ENCODE results near the gene FGF4. TPM values are rescaled to one million over a fixed set of nuclear protein-coding genes. Genes with fewer than 3 reads are reported as not detected.

FGF4 gene
- total RNA-seq, 1 experiment from 2014 or later: not detected

- Histone ChIP-seq H2AFZ (ENCODE audit: low read depth, low read length, poor library complexity, severe bottlenecking) (peak overlapping the region; percentile 7), H4K20me1 (ENCODE audit: insufficient read depth) (no peaks in the 10 kb centered on the region), H3K9ac (ENCODE audit: low read length) (no peak overlapping the region), H3K9me3 (ENCODE audit: control insufficient read depth in 1 of 2, insufficient read depth in 1 of 2, low read depth in 1 of 2, low read length in 2 of 2) (no peaks in the 10 kb centered on the region), H3K9me2 (ENCODE audit: insufficient read depth) (no peaks in the 10 kb centered on the region), H3K27me3 (ENCODE audit: insufficient read depth, low read length) (no peaks in the 10 kb centered on the region), H3K79me2 (ENCODE audit: insufficient read depth, low read length) (no peaks in the 10 kb centered on the region), H3K4me3 (replicated peaks in 1 of 2; ENCODE audit: low read depth in 1 of 2, low read length in 2 of 2) (no peak overlapping the region), H3K27ac (ENCODE audit: low read depth, low read length) (no peak overlapping the region), H3K4me2 (ENCODE audit: low read length) (no peak overlapping the region), H3K36me3 (ENCODE audit: control insufficient read depth in 1 of 2, insufficient read depth in 2 of 2, low read length in 2 of 2) (no peaks in the 10 kb centered on the region), H3K4me1 (ENCODE audit: control insufficient read depth in 1 of 2, insufficient read depth in 2 of 2, low read length in 2 of 2) (peaks cover 2 to 19% of the 10 kb centered on the region in 2 experiments; a peak in 3 of 4 replicates)
- no peak for TF ChIP-seq EGR1 (IDR thresholded peaks at IDR 0.05; ENCODE audit: low read depth)
- TF ChIP-seq ATF3 (IDR thresholded peaks at IDR 0.05): no peak
- no peak for TF ChIP-seq REST (IDR thresholded peaks at IDR 0.05; ENCODE audit: low read depth)
- no peak for TF ChIP-seq ZNF274 (IDR thresholded peaks at IDR 0.05; ENCODE audit: low read depth, low read length)
- no peak for TF ChIP-seq POLR2AphosphoS5 (IDR thresholded peaks at IDR 0.05; ENCODE audit: low read depth, low read length)
- TF ChIP-seq ELF1 (IDR thresholded peaks at IDR 0.05; ENCODE audit: borderline replicate concordance, low read depth): no peak
- no peak for TF ChIP-seq EZH2phosphoT487 (IDR thresholded peaks at IDR 0.05; ENCODE audit: borderline replicate concordance)
- TF ChIP-seq ZBTB33 (IDR thresholded peaks at IDR 0.05; ENCODE audit: extremely low read depth, insufficient replicate concordance, low read length): no peak
- no peak for TF ChIP-seq EZH2 (IDR thresholded peaks at IDR 0.05)
- TF ChIP-seq YY1 (IDR thresholded peaks at IDR 0.05; ENCODE audit: extremely low read depth, insufficient replicate concordance, low read depth, low read length): no peak
- TF ChIP-seq CTCF (IDR thresholded peaks at IDR 0.05 in 2 of 3, conservative IDR thresholded peaks at IDR 0.05 in 1 of 3; ENCODE audit: borderline replicate concordance in 1 of 3, insufficient read depth in 1 of 3, low read depth in 2 of 3, low read length in 2 of 3): no peak
- no peak for TF ChIP-seq SP1 (IDR thresholded peaks at IDR 0.05; ENCODE audit: low read depth)
- no peak for TF ChIP-seq MAX (IDR thresholded peaks at IDR 0.05)
- no peak for TF ChIP-seq POLR2A (IDR thresholded peaks at IDR 0.05; ENCODE audit: borderline replicate concordance, extremely low read depth, insufficient read depth, insufficient read length)
- no peak for TF ChIP-seq JUND (IDR thresholded peaks at IDR 0.05)
- no peak for TF ChIP-seq RAD21 (IDR thresholded peaks at IDR 0.05; ENCODE audit: low read depth)
- TF ChIP-seq CEBPB (IDR thresholded peaks at IDR 0.05; ENCODE audit: low read depth): no peak
- no peak for TF ChIP-seq CBX3 (IDR thresholded peaks at IDR 0.05; ENCODE audit: low read depth)
- ATAC-seq: no peak
- no peak for DNase-seq (ENCODE audit: low read depth, low spot score)
- BruUV-seq (replicated peaks): no TSS peak
- POLR2A ChIA-PET: interaction anchor here (0.9 kb wide), 1 partner anchor 87 kb away, joined by 5 read pairs; no protein-coding TSS in a partner anchor
- intact Hi-C loops (cut with micrococcal nuclease): no loop called here
- RAD21 ChIA-PET (ENCODE audit: low non-redundant PET in 1 of 2, low total read pairs in 2 of 2, uncharacterized antibody in 2 of 2, unreplicated experiment in 2 of 2): no interaction called here
- CTCF ChIA-PET: interaction anchor here (0.9 to 1.0 kb wide), 2 partner anchors 43 to 95 kb away, joined by 3 read pairs; no protein-coding TSS in a partner anchor
Measured at GRCh38 chr11:69799097-69799496, 24.0 kb upstream of the FGF4 start.

Data from HCT116 (cell line).